ENCODE measurements around the gene TBC1D8. TPM values are rescaled to one million over a fixed set of nuclear protein-coding genes. Genes with fewer than 3 reads are reported as not detected.

TBC1D8 gene
- total and polyA plus RNA-seq, 2 of the 8 experiments (the other 6 are each of a cell fraction or from before 2014, with no cell fraction given) = 20.8 to 21.8 TPM

DNA sequence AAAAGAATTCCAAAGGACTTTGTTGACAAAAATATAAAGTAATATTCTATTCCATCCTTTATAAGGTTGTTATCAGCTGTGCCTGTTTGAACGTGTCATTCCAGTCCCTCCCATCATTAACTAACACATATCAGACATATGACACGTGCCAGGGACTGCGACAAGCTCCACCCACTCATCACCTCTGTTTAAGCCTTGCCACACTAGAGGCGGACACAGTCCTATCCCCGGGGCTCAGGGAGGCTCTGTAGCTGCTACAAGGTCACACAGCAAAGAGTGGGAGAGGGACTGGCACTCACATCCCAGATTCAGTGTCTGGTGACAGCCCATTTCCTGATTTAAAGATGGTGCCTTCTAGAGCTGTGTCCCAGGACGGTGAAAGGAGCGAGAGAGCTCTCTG is 30.0 kb downstream of the TBC1D8 start:
- H3K9me3 ChIP-seq (ENCODE audit: insufficient read depth in 2 of 2, low read depth in 1 of 2, low read length in 1 of 2) = no peaks in the 10 kb centered on the region
- H3K4me3 ChIP-seq (ENCODE audit: extremely low read depth in 1 of 4, insufficient read depth in 2 of 4, low read depth in 3 of 4, low read length in 4 of 4) = no peak overlapping the region
- peaks cover 2% of the 10 kb centered on the region for H3K79me1 ChIP-seq (ENCODE audit: low read depth, low read length)
- H3K23ac ChIP-seq (ENCODE audit: insufficient read length) = no peak overlapping the region
- H3K18ac ChIP-seq (ENCODE audit: extremely low read depth, low read length) = no peak overlapping the region
- no peak overlapping the region for H2BK5ac ChIP-seq (ENCODE audit: low read depth, low read length)
- H3K4me2 ChIP-seq (ENCODE audit: insufficient read depth in 1 of 2, low read depth in 2 of 2, low read length in 2 of 2) = no peak overlapping the region
- no peak overlapping the region for H3K4ac ChIP-seq (replicated peaks; ENCODE audit: insufficient read length, low read depth, low read length)
- H3K56ac ChIP-seq (replicated peaks; ENCODE audit: insufficient read length, low read depth, low read length) = no peak overlapping the region
- H3K9ac ChIP-seq (replicated peaks in 1 of 4; ENCODE audit: extremely low read depth in 1 of 4, low read depth in 3 of 4, low read length in 3 of 4) = no peak overlapping the region
- H2BK20ac ChIP-seq (ENCODE audit: low read length) = no peak overlapping the region
- H2BK120ac ChIP-seq (replicated peaks; ENCODE audit: low read depth, low read length) = no peak overlapping the region
- H3K14ac ChIP-seq (ENCODE audit: insufficient read length) = no peak overlapping the region
- 97% methylated on average over 7 of the region's 7 CpGs; no CpG with 5 or more reads in 1 of the 2 experiments for WGBS, 2 experiments (ENCODE audit: extremely low coverage in 1 of 2, insufficient coverage in 1 of 2, insufficient read length in 1 of 2, insufficient replicate concordance in 2 of 2, low coverage in 1 of 2, low lambda C conversion rate in 2 of 2, missing lambda C conversion rate in 1 of 2)
- peaks cover 0 to 72% of the 10 kb centered on the region in 2 experiments; a peak in 3 of 4 replicates for H3K79me2 ChIP-seq (ENCODE audit: control insufficient read depth in 1 of 2, insufficient read depth in 2 of 2, low read length in 2 of 2)
- H4K91ac ChIP-seq (replicated peaks; ENCODE audit: insufficient read length, low read length) = no peak overlapping the region
- H4K20me1 ChIP-seq (replicated peaks in 1 of 2; ENCODE audit: control insufficient read depth in 1 of 2, insufficient read depth in 2 of 2, low read length in 2 of 2) = peaks cover 2 to 5% of the 10 kb centered on the region in 2 experiments
- POLR2A ChIA-PET (ENCODE audit: partially characterized antibody) = interaction anchor here (1.3 kb wide), 1 partner anchor 29 kb away, joined by 6 read pairs; the partner anchor contains the start of gene TBC1D8
- H4K5ac ChIP-seq (ENCODE audit: insufficient read length, low read depth, low read length) = no peak overlapping the region
- no peak overlapping the region for H3K27ac ChIP-seq (ENCODE audit: low read depth, low read length)
- no peak for TF ChIP-seq EGR1 (IDR thresholded peaks at IDR 0.05; ENCODE audit: borderline replicate concordance, low read depth, low read length)
- no peak for TF ChIP-seq HDAC6 (IDR thresholded peaks at IDR 0.05; ENCODE audit: low read depth, low read length)
- no peak overlapping the region for H2BK12ac ChIP-seq (ENCODE audit: low read depth, low read length)
- no peak overlapping the region for H2BK15ac ChIP-seq (ENCODE audit: low read length)
- H3K23me2 ChIP-seq (ENCODE audit: low read depth, low read length) = no peaks in the 10 kb centered on the region
- H3K4me1 ChIP-seq (replicated peaks in 1 of 4; ENCODE audit: control insufficient read depth in 3 of 4, insufficient read depth in 4 of 4, low read length in 3 of 4) = peaks cover 0 to 6% (median 3%) of the 10 kb centered on the region in 4 experiments; a peak in 3 of 7 replicates
- no peak overlapping the region for H2AFZ ChIP-seq (ENCODE audit: low read length)
- CTCF ChIA-PET (ENCODE audit: partially characterized antibody) = interaction anchor here (0.5 to 1.7 kb wide), 3 partner anchors 9 to 95 kb away, joined by 3 to 4 read pairs (median 3); no protein-coding TSS in a partner anchor
- H2AK5ac ChIP-seq (ENCODE audit: low read depth, low read length) = no peak overlapping the region
- H3K27me3 ChIP-seq (replicated peaks in 1 of 4; ENCODE audit: control insufficient read depth in 3 of 4, extremely low read depth in 1 of 4, insufficient read depth in 3 of 4, low read length in 3 of 4) = no peaks in the 10 kb centered on the region
- no peaks in the 10 kb centered on the region for H3K36me3 ChIP-seq (ENCODE audit: control insufficient read depth in 2 of 4, insufficient read depth in 4 of 4, low read length in 3 of 4)
- no peak overlapping the region for H4K8ac ChIP-seq (ENCODE audit: extremely low read depth, insufficient read depth, low read length)
- no peak for FAIRE-seq
- DNase-seq (ENCODE audit: low read depth in 1 of 2, low spot score in 2 of 2) = no peak
